HG03064 (cell line): ENCODE results near the gene TBC1D17.

ENCODE experiments used
- ATAC-seq: cut with Tn5 transposase; IDR thresholded peaks from one replicate; pipeline ENCODE4 v1.9.1; 2021; ENCODE audit warnings: low read depth; ENCODE audit not compliant: unreplicated experiment

Gene TBC1D17

GRCh38 chr19:49860336-49861102 is 17.0 kb upstream of the TBC1D17 start:
- ATAC-seq: no peak

DNA sequence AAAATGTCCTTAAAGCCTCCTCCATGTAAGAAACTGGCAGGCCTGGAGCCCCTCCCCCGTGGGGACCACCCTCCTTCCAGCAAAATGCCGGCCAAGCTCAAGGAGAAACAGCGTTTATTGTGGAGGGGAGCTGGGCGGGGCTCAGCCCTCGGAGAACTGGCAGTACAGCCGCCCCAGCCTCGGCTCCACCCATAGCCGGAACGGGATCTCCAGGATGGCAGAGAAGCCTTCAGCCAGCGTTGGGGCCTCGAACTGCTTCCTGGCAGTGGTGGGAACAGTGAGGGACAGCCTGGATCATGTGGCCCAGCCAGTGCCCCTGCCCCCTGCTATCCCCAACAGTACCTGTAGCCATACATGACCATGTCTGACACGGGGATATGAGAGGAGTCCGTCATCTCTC is 16.4 kb upstream of the TBC1D17 start:
- no peak for ATAC-seq

- no peak for ATAC-seq
Measured at GRCh38 chr19:49861541-49862378, 15.7 kb upstream of the TBC1D17 start.

DNA sequence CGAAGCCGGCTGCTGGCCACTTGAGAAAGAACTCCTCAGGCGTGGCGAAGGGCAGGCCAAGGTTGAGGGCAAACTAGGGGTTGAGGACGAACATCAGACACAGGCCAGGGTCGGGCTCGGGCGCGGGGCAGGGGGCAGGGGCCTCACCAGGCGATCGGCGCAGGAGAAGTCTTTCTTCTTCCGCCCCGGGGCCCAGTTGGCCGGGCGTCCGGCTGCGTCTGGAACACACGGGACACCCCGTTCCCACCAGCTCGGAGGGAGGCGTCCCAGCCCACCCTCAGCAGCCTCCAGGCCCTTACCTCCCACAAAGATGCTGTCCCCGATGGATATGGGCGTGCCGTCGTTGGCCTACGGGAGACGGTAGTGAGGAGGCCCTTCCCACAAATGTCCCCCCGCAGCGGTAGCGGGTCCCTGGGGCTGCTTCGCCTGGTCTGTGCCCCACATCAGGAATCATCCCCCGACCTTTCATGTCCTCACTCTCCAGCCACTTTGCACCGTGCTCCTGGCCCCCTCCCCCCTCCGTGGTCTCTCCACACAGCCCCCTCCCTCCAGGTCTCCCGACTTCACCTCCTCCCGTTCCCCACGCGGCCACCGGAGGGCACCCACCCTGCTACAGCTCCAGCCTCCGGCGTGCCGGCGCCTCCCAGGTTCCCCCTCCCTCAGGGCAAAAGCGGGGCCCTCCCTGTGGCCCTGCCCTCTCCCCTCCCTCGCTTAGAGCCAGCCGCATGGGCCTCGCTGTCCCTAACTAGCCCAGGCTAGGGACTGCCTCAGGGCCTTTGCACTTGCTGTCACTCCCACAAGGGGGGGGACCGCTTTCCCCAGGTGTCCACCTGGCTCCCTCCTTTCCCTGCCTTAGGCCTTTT is 14.9 kb upstream of the TBC1D17 start:
- no peak for ATAC-seq

- ATAC-seq: no peak
Measured at GRCh38 chr19:49863254-49863934, 14.1 kb upstream of the TBC1D17 start.

DNA sequence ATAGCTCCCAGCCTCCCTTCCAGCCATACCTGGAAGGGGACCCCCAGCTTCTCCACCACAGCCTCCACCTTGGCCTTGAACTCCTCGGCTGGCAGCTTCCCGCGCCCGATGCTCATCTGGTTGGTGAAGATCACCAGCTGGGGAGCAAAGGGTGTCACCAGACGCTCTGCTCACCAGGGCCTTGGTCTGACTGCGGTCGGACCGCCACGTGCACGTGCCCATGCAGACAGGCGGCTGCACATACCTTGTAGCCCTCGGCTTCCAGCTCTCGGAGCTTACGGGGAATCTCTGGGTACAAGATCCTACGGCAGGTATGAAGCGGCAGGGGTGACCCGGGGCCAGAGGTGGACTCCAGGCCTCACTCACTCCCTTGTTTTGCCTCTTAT is 13.6 kb upstream of the TBC1D17 start:
- no peak for ATAC-seq

- ATAC-seq: no peak
Measured at GRCh38 chr19:49864890-49865289, 12.6 kb upstream of the TBC1D17 start.

GRCh38 chr19:49866933-49867782 is 10.3 kb upstream of the TBC1D17 start, which contains the start of gene PNKP:
Gene PNKP (minus strand): TSS chr19:49867576. CDS start chr19:49867204, 372 bp downstream.
- ATAC-seq: peak; percentile 36

DNA sequence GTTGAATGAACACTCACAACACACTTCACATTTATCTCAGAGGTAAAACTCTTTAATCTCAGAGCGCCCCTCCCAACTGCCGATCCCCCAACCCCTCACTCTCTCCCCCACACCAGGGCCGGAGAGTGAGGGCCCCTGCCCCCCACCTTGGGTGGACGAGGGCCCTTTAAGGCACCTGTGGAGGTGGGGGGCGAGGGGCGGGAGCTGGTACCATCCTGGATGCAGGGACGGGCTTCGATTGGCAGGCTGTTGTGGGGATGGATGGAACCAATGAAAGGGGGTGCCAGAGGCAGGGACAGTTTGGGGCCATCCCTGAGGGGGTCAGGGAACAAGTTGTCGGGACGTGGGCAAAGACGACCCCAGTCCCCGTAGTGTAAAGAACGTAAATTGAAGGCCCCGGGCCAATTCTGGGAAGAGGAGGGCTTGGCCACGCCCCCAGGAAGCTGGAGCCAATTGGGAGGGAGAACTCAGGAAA is 8.5 kb upstream of the TBC1D17 start:
- no peak for ATAC-seq

DNA sequence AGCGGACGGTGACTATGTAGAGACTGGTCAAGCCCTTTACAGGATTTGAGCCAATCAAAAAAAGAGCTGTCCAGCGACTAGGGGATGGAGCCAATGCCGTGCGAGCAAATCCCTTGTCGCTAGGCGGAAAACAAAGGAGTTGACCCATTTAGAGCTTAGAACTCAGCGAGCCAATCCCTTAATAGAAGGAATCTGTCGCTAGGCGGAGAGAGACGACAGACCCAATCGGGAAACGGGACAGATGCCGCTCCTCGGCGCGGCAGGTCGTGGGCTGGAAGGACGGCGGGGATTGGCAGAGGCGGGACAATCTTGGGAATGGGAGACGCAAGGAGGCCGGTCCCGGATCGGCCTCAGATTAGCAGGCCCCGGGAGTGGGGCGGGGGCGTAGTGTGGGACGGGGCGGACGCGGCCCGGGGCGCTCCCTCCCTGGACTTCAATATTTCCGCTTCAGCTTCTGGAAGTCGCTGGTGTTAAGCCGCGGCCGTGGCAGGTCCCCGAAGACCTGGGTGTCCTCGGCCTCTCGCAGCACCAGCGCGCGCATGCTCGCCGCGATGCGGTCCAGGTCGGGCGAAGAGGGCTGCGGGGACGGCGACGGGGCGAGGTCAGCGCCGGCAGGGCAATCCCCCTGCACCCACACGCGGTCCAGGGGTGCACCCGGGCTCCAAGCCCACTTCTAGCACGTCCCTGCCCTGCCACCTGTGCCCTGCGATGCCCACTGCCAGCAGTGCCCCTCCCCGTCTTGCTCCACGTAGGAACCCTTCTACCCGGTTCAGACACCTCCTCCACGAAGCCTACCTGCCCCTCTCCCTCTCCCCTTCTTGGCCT is 7.8 kb upstream of the TBC1D17 start:
- ATAC-seq: peak; percentile 55

DNA sequence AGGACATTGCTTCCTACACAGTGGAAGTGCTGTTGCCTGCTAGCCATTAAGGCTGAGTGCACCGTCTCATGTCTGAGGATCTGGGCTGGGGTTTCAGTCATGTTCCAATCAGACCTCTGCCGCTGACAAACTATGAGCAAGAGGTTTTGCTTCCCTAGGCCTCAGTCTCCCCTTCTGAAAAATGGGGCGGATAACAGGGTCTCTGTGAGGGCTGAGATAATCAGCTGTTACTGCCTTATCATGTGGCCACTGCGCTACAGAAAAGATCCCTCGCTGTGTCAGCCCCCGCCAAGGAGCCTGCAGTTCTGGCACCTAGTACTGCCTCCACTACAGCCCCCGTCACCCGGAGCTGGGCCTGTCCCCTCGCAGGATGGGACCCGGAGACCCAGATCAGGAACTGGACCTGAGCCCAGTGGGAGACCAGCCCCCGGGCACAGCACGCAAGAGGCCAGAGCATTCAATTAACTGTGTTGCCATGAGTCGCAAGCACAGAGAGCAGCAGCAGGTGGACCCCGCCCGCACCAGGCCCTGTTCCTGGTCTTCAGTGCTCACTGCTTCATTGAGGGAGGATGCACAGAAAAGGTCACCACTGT is 7.1 kb upstream of the TBC1D17 start:
- ATAC-seq: no peak

DNA sequence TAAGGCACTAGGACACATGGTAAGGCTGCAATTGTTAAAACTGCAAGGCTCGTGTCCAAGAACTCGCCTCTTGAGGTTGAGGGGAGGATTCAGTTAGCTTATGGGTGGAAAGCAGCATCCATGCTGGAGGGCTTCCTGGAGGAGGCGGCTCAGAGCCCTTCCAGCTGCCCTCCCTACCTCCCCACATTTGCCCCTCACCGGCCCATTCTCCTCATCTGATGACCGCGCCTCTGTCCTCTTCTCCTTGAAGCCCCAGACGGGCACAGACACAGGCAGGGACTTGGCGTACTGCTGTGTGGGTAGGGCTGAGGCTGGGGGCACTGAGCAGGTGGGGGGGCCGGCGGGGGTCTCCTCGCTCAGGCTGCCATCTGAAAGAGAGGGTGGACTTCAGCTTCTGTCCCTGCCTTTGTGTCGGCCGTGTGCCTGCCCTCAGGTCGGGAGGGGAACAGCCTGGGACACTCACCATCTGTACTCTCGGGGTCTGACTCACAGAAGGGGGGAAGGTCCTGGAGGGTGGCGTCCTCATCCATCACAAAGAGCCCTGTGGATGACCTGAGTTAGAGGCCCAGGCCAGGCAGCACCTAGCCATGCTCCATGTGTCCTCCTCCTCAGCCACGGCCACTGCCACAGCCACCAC is 6.0 kb upstream of the TBC1D17 start:
- ATAC-seq: no peak

DNA sequence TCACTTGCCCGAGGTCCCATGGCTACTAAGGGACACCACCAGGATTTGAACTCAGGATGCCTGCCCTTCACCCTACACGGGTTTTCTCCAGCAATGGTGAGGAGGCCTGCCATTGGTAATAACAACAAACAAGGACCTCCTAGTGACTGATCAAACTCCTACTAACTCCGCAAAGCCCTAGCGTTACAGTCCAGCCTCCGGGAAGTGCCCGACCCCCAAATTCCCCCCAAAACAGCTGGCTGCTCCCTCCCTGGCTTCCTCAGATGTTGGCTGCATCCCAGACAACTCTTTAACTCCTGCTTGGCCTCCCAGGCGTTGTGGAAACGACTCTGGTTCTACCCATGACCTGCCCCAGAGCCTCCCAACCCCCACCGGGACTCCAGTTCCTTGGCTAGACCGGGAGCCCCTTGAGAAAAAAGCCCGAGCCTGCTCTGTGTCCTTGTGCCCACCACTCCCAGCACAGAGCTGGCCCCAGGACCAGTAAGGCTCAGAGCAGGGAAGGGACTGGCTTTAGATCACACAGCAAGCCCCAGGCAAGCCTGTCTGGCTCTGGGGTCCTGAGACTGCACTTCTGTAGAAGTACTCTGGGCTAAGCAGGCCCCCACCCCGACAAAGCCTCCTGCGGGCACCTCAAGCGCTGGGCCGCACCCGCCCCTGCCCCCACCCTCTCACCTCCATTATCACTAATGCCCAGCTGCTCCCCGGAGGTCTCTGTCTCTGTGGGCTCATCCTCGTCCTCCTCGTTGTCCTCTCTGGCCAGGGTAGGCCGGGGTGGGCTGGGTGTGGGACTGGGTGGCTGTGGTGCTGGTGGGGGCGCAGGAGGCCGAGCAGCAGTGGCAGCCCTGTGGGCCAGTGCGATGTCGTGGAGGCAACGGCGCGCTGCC is 5.0 kb upstream of the TBC1D17 start:
- ATAC-seq: no peak

GRCh38 chr19:49873129-49873521 is 4.4 kb upstream of the TBC1D17 start:
- no peak for ATAC-seq

- no peak for ATAC-seq
Measured at GRCh38 chr19:49873834-49874233, 3.7 kb upstream of the TBC1D17 start.

- ATAC-seq: no peak
Measured at GRCh38 chr19:49874503-49875157, 2.9 kb upstream of the TBC1D17 start.
